SU-DHL-6 (cell line): ENCODE data around the gene AKT1.

Experiments used
- CTCF ChIP-seq: fragments of 200-600 bp; sonication (generic); IDR thresholded peaks from one replicate; pipeline ENCODE4 v1.5.1; 2017; ENCODE audit warnings: antibody characterized with exemption, mild to moderate bottlenecking, low read length, moderate library complexity; ENCODE audit not compliant: insufficient read depth, poor library complexity, severe bottlenecking
- EZH2phosphoT487 ChIP-seq: fragments of 200-600 bp; sonication (generic), shearing (Covaris generic); conservative IDR thresholded peaks from 2 replicates; pipeline ENCODE4 v1.6.1; 2018; ENCODE audit warnings: mild to moderate bottlenecking, antibody characterized with exemption, low read length, moderate library complexity, mixed read lengths

GRCh38 chr14:104765517-104765916, 30.0 kb downstream of the AKT1 start:
- TF ChIP-seq CTCF: no peak
- TF ChIP-seq EZH2phosphoT487: no peak
